HL-60 (cell line): Measurements from ENCODE around the gene ACCS.

Experiments
- DNase-seq, 2 experiments: peaks; one replicate each; pipeline ENCODE4 v3.0.0-alpha.2; 2010 to 2020; ENCODE audit warnings: low read depth in 1 of 2, low spot score in 1 of 2
- H3K27ac ChIP-seq: fragments of 250-450 bp; sonication (Bioruptor Pico); replicated peaks from 2 replicates; pipeline ENCODE4 v1.5.1; 2020; ENCODE audit warnings: mild to moderate bottlenecking, moderate library complexity
- H3K27me3 ChIP-seq: fragments of 250-450 bp; sonication (Bioruptor Pico); 2 replicates; pipeline ENCODE4 v1.5.1; 2021; ENCODE audit warnings: mild to moderate bottlenecking, moderate library complexity; ENCODE audit not compliant: insufficient read depth, poor library complexity, severe bottlenecking
- H3K4me3 ChIP-seq: replicated peaks from 2 replicates; pipeline ENCODE4 v1.5.1; 2011; ENCODE audit warnings: mild to moderate bottlenecking, control low read depth, low read length; ENCODE audit not compliant: insufficient read depth
- CTCF ChIP-seq: IDR thresholded peaks from one replicate; pipeline ENCODE4 v1.5.1; 2011; ENCODE audit warnings: low read length, control low read depth, inconsistent platforms; ENCODE audit not compliant: insufficient read depth
- GABPA ChIP-seq: IDR thresholded peaks from 2 replicates; pipeline ENCODE4 v1.6.1; 2012; ENCODE audit warnings: low read depth
- POLR2AphosphoS5 ChIP-seq: IDR thresholded peaks from 2 replicates; pipeline ENCODE4 v1.6.1; 2012; ENCODE audit warnings: low read depth
- REST ChIP-seq: IDR thresholded peaks from 2 replicates; pipeline ENCODE4 v1.6.1; 2012; ENCODE audit warnings: low read depth; ENCODE audit not compliant: insufficient replicate concordance
- SPI1 ChIP-seq: IDR thresholded peaks from 2 replicates; pipeline ENCODE4 v1.6.1; 2012; ENCODE audit warnings: low read depth, mild to moderate bottlenecking, borderline replicate concordance

ACCS gene

GRCh38 chr11:44088871-44089270, 22.8 kb downstream of the ACCS start:
- TF ChIP-seq GABPA, result no peak
- TF ChIP-seq CTCF, result no peak
- TF ChIP-seq REST, result no peak
- TF ChIP-seq POLR2AphosphoS5, result no peak
- no peak for TF ChIP-seq SPI1
- H3K27me3 ChIP-seq, result no peaks in the 10 kb centered on the region
- H3K27ac ChIP-seq, result no peak overlapping the region
- no peak overlapping the region for H3K4me3 ChIP-seq
- no peak for DNase-seq

GRCh38 chr11:44090539-44090938, 24.5 kb downstream of the ACCS start:
- Histone ChIP-seq H3K27me3 (no peaks in the 10 kb centered on the region), H3K4me3 (no peak overlapping the region), H3K27ac (no peak overlapping the region)
- DNase-seq, result no peak
- no peak for TF ChIP-seq SPI1
- no peak for TF ChIP-seq CTCF
- TF ChIP-seq REST, result no peak
- no peak for TF ChIP-seq GABPA
- TF ChIP-seq POLR2AphosphoS5, result no peak

GRCh38 chr11:44094260-44094868, 28.3 kb downstream of the ACCS start:
- DNase-seq, result peak; percentile 62 to 77
- TF ChIP-seq CTCF (peak; percentile 63), GABPA (no peak)
- H3K4me3 ChIP-seq, result no peak overlapping the region
- H3K27me3 ChIP-seq, result no peaks in the 10 kb centered on the region
- H3K27ac ChIP-seq, result no peak overlapping the region
